H1 (cell line): ENCODE measurements around the gene TSKU. TPM values are rescaled to one million over a fixed set of nuclear protein-coding genes. Genes with fewer than 3 reads are reported as not detected.

Experiments used
- BCL11A ChIP-seq, 2 experiments: IDR thresholded peaks; one replicate each; pipeline ENCODE4 v1.6.1; 2011; ENCODE audit warnings: low read depth in 2 of 2, low read length in 2 of 2, mild to moderate bottlenecking in 2 of 2
- KDM1A ChIP-seq: fragments of 200-600, 300-600 bp; sonication (generic); IDR thresholded peaks from 2 replicates; pipeline ENCODE4 v1.7.1; 2016; ENCODE audit warnings: mild to moderate bottlenecking, low read length, borderline replicate concordance
- KDM5A ChIP-seq: fragments of 200-600 bp; IDR thresholded peaks from 2 replicates; pipeline ENCODE4 v1.7.1; 2012; ENCODE audit warnings: mild to moderate bottlenecking, low read length, inconsistent platforms, mixed read lengths
- RFX5 ChIP-seq: IDR thresholded peaks from 2 replicates; pipeline ENCODE4 v1.6.1; 2011; ENCODE audit warnings: low read depth, low read length, improper control_type of control experiment, borderline replicate concordance
- SAP30 ChIP-seq: fragments of 300-600 bp; sonication (generic); IDR thresholded peaks from 2 replicates; pipeline ENCODE4 v1.7.1; 2012; ENCODE audit warnings: low read length, moderate library complexity, mild to moderate bottlenecking, inconsistent platforms; ENCODE audit not compliant: insufficient read depth, insufficient replicate concordance
- polyA plus RNA-seq, 7 experiments: library from polyadenylated mRNA; depleted of rRNA in 3 of 7; stranded (reverse) in 5 of 7; unstranded in 2 of 7; fragments of >200 nt in 5 of 7; fragments of 200-250 nt in 2 of 7; gene quantifications; 1 replicate in 5 of 7; 2 replicates in 1 of 7; 4 replicates in 1 of 7; pipeline versions ENCODE4 v1.2.1 to v1.2.3, GENCODE V29; 2011 to 2013; ENCODE audit warnings: missing spikeins in 2 of 7, mixed read lengths in 2 of 7
- total RNA-seq: library from RNA; stranded (reverse); fragmentation: NEBNext Ultra II Directional; extraction: Animal tissue kit (Norgen Biotek cat#: 25700); gene quantifications from 2 replicates; pipeline ENCODE4 v1.2.1, GENCODE V29; 2021
- TF ChIP-seq, protein P1 (sequence below): fragments of 300-600 bp; sonication (generic); IDR thresholded peaks from 2 replicates; pipeline ENCODE4 v1.7.1; 2012; ENCODE audit warnings: low read length, moderate library complexity, mild to moderate bottlenecking, inconsistent platforms; ENCODE audit not compliant: insufficient replicate concordance
- TF ChIP-seq, protein P2 (sequence below): IDR thresholded peaks from 2 replicates; pipeline ENCODE4 v1.6.1; 2011; ENCODE audit warnings: low read length, improper control_type of control experiment

The TSKU gene
- total and polyA plus RNA-seq, 2 of the 8 experiments (the other 6 are each of a cell fraction or from before 2014, with no cell fraction given): 22.8 to 28.4 TPM

DNA sequence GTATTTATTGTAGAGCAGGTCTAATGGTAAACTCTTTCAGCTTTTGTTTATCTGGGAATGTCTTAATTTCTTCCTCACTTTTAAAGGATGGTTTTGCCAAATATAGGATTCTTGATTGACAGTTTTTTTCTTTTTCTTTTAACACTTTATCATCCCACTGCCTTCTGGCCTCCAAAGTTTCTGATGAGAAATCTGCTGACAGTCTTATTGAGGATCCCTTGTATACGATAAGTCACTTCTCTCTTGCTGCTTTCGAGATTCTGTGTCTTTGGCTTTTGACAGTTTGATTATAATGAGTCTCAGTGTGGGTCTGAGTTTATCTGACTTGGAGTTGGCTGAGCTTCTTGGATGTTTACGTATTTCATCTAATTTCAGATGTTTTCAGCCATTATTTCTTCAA is 6.7 kb upstream of the TSKU start (continued):
- TF ChIP-seq, protein P1, sequence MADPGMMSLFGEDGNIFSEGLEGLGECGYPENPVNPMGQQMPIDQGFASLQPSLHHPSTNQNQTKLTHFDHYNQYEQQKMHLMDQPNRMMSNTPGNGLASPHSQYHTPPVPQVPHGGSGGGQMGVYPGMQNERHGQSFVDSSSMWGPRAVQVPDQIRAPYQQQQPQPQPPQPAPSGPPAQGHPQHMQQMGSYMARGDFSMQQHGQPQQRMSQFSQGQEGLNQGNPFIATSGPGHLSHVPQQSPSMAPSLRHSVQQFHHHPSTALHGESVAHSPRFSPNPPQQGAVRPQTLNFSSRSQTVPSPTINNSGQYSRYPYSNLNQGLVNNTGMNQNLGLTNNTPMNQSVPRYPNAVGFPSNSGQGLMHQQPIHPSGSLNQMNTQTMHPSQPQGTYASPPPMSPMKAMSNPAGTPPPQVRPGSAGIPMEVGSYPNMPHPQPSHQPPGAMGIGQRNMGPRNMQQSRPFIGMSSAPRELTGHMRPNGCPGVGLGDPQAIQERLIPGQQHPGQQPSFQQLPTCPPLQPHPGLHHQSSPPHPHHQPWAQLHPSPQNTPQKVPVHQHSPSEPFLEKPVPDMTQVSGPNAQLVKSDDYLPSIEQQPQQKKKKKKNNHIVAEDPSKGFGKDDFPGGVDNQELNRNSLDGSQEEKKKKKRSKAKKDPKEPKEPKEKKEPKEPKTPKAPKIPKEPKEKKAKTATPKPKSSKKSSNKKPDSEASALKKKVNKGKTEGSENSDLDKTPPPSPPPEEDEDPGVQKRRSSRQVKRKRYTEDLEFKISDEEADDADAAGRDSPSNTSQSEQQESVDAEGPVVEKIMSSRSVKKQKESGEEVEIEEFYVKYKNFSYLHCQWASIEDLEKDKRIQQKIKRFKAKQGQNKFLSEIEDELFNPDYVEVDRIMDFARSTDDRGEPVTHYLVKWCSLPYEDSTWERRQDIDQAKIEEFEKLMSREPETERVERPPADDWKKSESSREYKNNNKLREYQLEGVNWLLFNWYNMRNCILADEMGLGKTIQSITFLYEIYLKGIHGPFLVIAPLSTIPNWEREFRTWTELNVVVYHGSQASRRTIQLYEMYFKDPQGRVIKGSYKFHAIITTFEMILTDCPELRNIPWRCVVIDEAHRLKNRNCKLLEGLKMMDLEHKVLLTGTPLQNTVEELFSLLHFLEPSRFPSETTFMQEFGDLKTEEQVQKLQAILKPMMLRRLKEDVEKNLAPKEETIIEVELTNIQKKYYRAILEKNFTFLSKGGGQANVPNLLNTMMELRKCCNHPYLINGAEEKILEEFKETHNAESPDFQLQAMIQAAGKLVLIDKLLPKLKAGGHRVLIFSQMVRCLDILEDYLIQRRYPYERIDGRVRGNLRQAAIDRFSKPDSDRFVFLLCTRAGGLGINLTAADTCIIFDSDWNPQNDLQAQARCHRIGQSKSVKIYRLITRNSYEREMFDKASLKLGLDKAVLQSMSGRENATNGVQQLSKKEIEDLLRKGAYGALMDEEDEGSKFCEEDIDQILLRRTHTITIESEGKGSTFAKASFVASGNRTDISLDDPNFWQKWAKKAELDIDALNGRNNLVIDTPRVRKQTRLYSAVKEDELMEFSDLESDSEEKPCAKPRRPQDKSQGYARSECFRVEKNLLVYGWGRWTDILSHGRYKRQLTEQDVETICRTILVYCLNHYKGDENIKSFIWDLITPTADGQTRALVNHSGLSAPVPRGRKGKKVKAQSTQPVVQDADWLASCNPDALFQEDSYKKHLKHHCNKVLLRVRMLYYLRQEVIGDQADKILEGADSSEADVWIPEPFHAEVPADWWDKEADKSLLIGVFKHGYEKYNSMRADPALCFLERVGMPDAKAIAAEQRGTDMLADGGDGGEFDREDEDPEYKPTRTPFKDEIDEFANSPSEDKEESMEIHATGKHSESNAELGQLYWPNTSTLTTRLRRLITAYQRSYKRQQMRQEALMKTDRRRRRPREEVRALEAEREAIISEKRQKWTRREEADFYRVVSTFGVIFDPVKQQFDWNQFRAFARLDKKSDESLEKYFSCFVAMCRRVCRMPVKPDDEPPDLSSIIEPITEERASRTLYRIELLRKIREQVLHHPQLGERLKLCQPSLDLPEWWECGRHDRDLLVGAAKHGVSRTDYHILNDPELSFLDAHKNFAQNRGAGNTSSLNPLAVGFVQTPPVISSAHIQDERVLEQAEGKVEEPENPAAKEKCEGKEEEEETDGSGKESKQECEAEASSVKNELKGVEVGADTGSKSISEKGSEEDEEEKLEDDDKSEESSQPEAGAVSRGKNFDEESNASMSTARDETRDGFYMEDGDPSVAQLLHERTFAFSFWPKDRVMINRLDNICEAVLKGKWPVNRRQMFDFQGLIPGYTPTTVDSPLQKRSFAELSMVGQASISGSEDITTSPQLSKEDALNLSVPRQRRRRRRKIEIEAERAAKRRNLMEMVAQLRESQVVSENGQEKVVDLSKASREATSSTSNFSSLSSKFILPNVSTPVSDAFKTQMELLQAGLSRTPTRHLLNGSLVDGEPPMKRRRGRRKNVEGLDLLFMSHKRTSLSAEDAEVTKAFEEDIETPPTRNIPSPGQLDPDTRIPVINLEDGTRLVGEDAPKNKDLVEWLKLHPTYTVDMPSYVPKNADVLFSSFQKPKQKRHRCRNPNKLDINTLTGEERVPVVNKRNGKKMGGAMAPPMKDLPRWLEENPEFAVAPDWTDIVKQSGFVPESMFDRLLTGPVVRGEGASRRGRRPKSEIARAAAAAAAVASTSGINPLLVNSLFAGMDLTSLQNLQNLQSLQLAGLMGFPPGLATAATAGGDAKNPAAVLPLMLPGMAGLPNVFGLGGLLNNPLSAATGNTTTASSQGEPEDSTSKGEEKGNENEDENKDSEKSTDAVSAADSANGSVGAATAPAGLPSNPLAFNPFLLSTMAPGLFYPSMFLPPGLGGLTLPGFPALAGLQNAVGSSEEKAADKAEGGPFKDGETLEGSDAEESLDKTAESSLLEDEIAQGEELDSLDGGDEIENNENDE: no peak
- TF ChIP-seq, protein P2, sequence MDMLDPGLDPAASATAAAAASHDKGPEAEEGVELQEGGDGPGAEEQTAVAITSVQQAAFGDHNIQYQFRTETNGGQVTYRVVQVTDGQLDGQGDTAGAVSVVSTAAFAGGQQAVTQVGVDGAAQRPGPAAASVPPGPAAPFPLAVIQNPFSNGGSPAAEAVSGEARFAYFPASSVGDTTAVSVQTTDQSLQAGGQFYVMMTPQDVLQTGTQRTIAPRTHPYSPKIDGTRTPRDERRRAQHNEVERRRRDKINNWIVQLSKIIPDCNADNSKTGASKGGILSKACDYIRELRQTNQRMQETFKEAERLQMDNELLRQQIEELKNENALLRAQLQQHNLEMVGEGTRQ: no peak
- TF ChIP-seq BCL11A (IDR thresholded peaks at IDR 0.05; ENCODE audit: low read depth in 2 of 2, low read length in 2 of 2): no peak
- TF ChIP-seq SAP30: no peak
- no peak for TF ChIP-seq KDM5A
- no peak for TF ChIP-seq KDM1A
- TF ChIP-seq RFX5: no peak
